PC-3 (cell line): Measurements from ENCODE around the gene DNAJB6. TPM values are rescaled to one million over a fixed set of nuclear protein-coding genes. Genes with fewer than 3 reads are reported as not detected.

Source experiments
- ATAC-seq: fragments of 200-7000 bp; cut with Tn5 transposase; 2 replicates; pipeline ENCODE4 v1.9.1; 2020; ENCODE audit warnings: mild to moderate bottlenecking, moderate library complexity
- BruUV-seq: library from RNA; stranded (reverse); fragments of 400-500 nt; replicated peaks from 2 replicates; lab custom pipeline; 2021; lab: Mats Ljungman, UMichigan
- CTCF ChIA-PET: fragments of 300-600 bp; sonication (Branson Sonifier 250); formaldehyde crosslinking; loops from one replicate; lab custom pipeline; 2022; ENCODE audit warnings: antibody characterized with exemption; lab: Charles Lee
- POLR2A ChIA-PET: fragments of 300-600 bp; sonication (Branson Sonifier 250); formaldehyde crosslinking; loops from one replicate; lab custom pipeline; 2022; ENCODE audit warnings: antibody characterized with exemption; ENCODE audit not compliant: unreplicated experiment; lab: Charles Lee
- DNase-seq: peaks from one replicate; pipeline ENCODE4 v3.0.0-alpha.2; 2015
- H2AFZ ChIP-seq: fragments of 300-600 bp; sonication (generic); 2 replicates; pipeline ENCODE4 v1.6.0; 2016; ENCODE audit warnings: antibody characterized with exemption, low read length
- H3F3A ChIP-seq: fragments of 300-600 bp; sonication (generic); one replicate; pipeline ENCODE4 v1.6.0; 2017; ENCODE audit warnings: antibody characterized with exemption, low read length, control low read depth, mild to moderate bottlenecking; ENCODE audit not compliant: unreplicated experiment
- H3K27ac ChIP-seq: fragments of 300-600 bp; sonication (generic); 2 replicates; pipeline ENCODE4 v1.5.1; 2016; ENCODE audit warnings: mild to moderate bottlenecking, low read length
- H3K27me3 ChIP-seq: fragments of 300-600 bp; sonication (generic); 2 replicates; pipeline ENCODE4 v1.6.1; 2016; ENCODE audit warnings: low read length, mixed read lengths
- H3K36me3 ChIP-seq: fragments of 300-600 bp; sonication (generic); 2 replicates; pipeline ENCODE4 v1.6.1; 2016; ENCODE audit warnings: low read depth, mixed run types, low read length, mixed read lengths
- H3K4me1 ChIP-seq: fragments of 300-600 bp; sonication (generic); 2 replicates; pipeline ENCODE4 v1.5.1; 2016; ENCODE audit warnings: low read length; ENCODE audit not compliant: insufficient read depth
- H3K4me2 ChIP-seq: fragments of 300-600 bp; sonication (generic); 2 replicates; pipeline ENCODE4 v1.6.0; 2016; ENCODE audit warnings: low read length
- H3K4me3 ChIP-seq: fragments of 300-600 bp; sonication (generic); 2 replicates; pipeline ENCODE4 v1.5.1; 2016; ENCODE audit warnings: mild to moderate bottlenecking, low read length, mixed read lengths
- H3K79me2 ChIP-seq: fragments of 300-600 bp; sonication (generic); 2 replicates; pipeline ENCODE4 v1.6.1; 2017; ENCODE audit warnings: low read length, mixed read lengths
- H3K9ac ChIP-seq: fragments of 300-600 bp; sonication (generic); 2 replicates; pipeline ENCODE4 v1.6.0; 2016; ENCODE audit warnings: mild to moderate bottlenecking, low read length
- H3K9me2 ChIP-seq: fragments of 300-600 bp; sonication (generic); replicated peaks from 2 replicates; pipeline ENCODE4 v1.6.1; 2016; ENCODE audit warnings: mixed run types, low read length, mixed read lengths
- H3K9me3 ChIP-seq: fragments of 300-600 bp; sonication (generic); 2 replicates; pipeline ENCODE4 v1.6.1; 2016; ENCODE audit warnings: low read length, mixed read lengths
- H4K20me1 ChIP-seq: fragments of 300-600 bp; sonication (generic); 2 replicates; pipeline ENCODE4 v1.6.1; 2016; ENCODE audit warnings: low read length, mixed read lengths
- EZH2 ChIP-seq: fragments of 300-600 bp; sonication (generic); IDR thresholded peaks from one replicate; pipeline ENCODE4 v1.6.1; 2017; ENCODE audit warnings: antibody characterized with exemption, mild to moderate bottlenecking, low read length; ENCODE audit not compliant: unreplicated experiment
- EZH2phosphoT487 ChIP-seq: fragments of 300-600 bp; sonication (generic); IDR thresholded peaks from 2 replicates; pipeline ENCODE4 v1.6.1; 2018; ENCODE audit warnings: mild to moderate bottlenecking, antibody characterized with exemption, low read length, borderline replicate concordance
- intact Hi-C: fragments of 100-400 bp; cut with micrococcal nuclease; formaldehyde crosslinking; loops from 2 replicates; pipeline ENCODE4 v1.9.0; 2023
- total RNA-seq: library from RNA; depleted of rRNA; stranded (reverse); fragments of >200 nt; gene quantifications from 2 replicates; pipeline ENCODE4 v1.2.3, GENCODE V29; 2014
- TF ChIP-seq, protein P1 (sequence below): fragments of 300-600 bp; sonication (generic); conservative IDR thresholded peaks from 2 replicates; pipeline ENCODE4 v1.5.1; 2017; ENCODE audit warnings: antibody characterized with exemption, low read depth, mild to moderate bottlenecking, low read length

The DNAJB6 gene
- total RNA-seq, 1 experiment from 2014 or later: 151 TPM

DNA sequence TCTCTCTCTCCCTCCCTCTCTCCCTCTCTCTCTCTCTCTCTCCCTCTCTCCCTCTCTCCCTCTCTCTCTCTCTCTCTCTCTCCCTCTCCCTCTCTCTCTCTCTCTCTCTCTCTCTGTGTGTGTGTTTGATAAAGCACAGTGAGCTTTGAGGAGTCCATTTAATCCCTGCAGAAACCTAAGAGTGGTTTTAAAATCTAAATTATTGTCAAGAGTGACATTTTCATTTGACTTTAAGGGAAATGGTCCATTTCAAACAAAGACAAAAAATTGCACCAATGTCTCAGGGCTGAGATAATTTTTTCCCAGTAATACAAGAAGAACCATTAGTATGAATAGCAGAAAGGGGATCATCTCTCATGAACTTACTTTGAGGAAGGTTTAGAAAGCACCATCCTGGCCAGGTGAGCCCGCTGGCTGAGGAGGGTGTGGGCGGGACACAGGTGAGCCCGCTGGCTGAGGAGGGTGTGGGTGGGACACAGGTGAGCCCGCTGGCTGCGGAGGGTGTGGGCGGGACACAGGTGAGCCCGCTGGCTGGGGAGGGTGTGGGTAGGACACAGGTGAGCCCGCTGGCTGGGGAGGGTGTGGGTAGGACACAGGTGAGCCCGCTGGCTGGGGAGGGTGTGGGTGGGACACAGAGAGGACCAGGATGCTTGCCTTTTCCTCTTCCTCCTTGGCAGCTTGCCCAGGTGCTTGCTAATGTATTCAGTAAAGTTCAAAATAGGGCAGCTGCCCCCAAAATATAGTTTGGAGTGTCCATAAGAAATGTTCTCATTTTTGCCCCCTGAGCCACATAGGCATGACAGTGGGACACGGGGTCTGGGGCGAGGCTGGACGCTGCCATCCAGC, 125.0 kb downstream of the DNAJB6 start:
- no peak overlapping the region for H3K4me2 ChIP-seq
- H3K79me2 ChIP-seq: no peaks in the 10 kb centered on the region
- ChIA-PET POLR2A (no interaction called here), CTCF (interaction anchor here (0.6 kb wide), 1 partner anchor 29 kb away, joined by 3 read pairs; no protein-coding TSS in a partner anchor)
- H3K27me3 ChIP-seq: no peaks in the 10 kb centered on the region
- H2AFZ ChIP-seq: no peak overlapping the region
- no peaks in the 10 kb centered on the region for H3K4me1 ChIP-seq
- no TSS peak for BruUV-seq
- H3K36me3 ChIP-seq: no peaks in the 10 kb centered on the region
- H3K4me3 ChIP-seq: no peak overlapping the region
- H3K9me3 ChIP-seq: no peaks in the 10 kb centered on the region
- H3F3A ChIP-seq: no peaks in the 10 kb centered on the region
- H3K9ac ChIP-seq: no peak overlapping the region
- no peaks in the 10 kb centered on the region for H4K20me1 ChIP-seq
- no peaks in the 10 kb centered on the region for H3K9me2 ChIP-seq
- ATAC-seq: no peak; the same call in 1 of the 2 replicates
- DNase-seq: no peak
- TF ChIP-seq, protein P1, sequence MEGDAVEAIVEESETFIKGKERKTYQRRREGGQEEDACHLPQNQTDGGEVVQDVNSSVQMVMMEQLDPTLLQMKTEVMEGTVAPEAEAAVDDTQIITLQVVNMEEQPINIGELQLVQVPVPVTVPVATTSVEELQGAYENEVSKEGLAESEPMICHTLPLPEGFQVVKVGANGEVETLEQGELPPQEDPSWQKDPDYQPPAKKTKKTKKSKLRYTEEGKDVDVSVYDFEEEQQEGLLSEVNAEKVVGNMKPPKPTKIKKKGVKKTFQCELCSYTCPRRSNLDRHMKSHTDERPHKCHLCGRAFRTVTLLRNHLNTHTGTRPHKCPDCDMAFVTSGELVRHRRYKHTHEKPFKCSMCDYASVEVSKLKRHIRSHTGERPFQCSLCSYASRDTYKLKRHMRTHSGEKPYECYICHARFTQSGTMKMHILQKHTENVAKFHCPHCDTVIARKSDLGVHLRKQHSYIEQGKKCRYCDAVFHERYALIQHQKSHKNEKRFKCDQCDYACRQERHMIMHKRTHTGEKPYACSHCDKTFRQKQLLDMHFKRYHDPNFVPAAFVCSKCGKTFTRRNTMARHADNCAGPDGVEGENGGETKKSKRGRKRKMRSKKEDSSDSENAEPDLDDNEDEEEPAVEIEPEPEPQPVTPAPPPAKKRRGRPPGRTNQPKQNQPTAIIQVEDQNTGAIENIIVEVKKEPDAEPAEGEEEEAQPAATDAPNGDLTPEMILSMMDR: no peak
- TF ChIP-seq EZH2: no peak
- TF ChIP-seq EZH2phosphoT487: no peak
- H3K27ac ChIP-seq: no peak overlapping the region
- intact Hi-C loops: no loop called here

- DNase-seq (no peak), ATAC-seq (peak; percentile 22; the same call in 1 of the 2 replicates)
- Histone ChIP-seq H3K27me3 (no peaks in the 10 kb centered on the region), H3K36me3 (no peaks in the 10 kb centered on the region), H3K9me3 (no peaks in the 10 kb centered on the region), H3K9me2 (no peaks in the 10 kb centered on the region), H3K4me2 (no peak overlapping the region), H2AFZ (no peak overlapping the region), H3K9ac (no peak overlapping the region), H3K4me1 (no peaks in the 10 kb centered on the region), H4K20me1 (no peaks in the 10 kb centered on the region), H3F3A (no peaks in the 10 kb centered on the region), H3K4me3 (no peak overlapping the region), H3K27ac (no peak overlapping the region), H3K79me2 (no peaks in the 10 kb centered on the region)
- intact Hi-C loops: no loop called here
- ChIA-PET CTCF (interaction anchor here (0.6 kb wide), 1 partner anchor 30 kb away, joined by 3 read pairs; no protein-coding TSS in a partner anchor), POLR2A (no interaction called here)
- TF ChIP-seq, protein P1: no peak
- no peak for TF ChIP-seq EZH2
- no peak for TF ChIP-seq EZH2phosphoT487
- no TSS peak for BruUV-seq
Measured at GRCh38 chr7:157462419-157462771, 125.6 kb downstream of the DNAJB6 start.

DNA sequence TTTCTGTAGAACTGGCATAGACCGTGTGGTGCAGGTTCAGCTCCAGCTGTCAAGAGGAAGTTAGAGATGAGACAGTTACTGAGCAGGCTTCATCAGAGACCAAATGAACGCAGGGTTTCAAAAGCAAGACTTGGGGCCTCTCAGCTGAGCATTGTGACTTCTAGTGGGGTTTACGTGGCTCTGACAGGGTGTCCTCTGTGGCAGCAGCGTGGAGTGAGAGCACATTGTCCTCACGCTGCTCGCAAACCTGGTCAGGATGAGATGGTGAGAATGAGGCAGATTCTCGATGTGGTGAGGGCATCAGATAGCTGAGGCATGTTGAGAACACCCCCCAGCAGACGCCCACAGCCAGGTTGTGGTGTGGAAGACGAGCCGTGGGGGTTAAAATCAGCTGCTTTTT, 126.0 kb downstream of the DNAJB6 start:
- CTCF ChIA-PET: no interaction called here
- no peaks in the 10 kb centered on the region for H3K4me1 ChIP-seq
- BruUV-seq: no TSS peak
- H3K27ac ChIP-seq: no peak overlapping the region
- intact Hi-C loops: no loop called here
- H3K4me3 ChIP-seq: no peak overlapping the region
- DNase-seq: no peak
- no peak overlapping the region for H2AFZ ChIP-seq
- no peaks in the 10 kb centered on the region for H3K36me3 ChIP-seq
- H3K79me2 ChIP-seq: no peaks in the 10 kb centered on the region
- H4K20me1 ChIP-seq: no peaks in the 10 kb centered on the region
- ATAC-seq: no peak
- H3K4me2 ChIP-seq: no peak overlapping the region
- POLR2A ChIA-PET: no interaction called here
- no peak overlapping the region for H3K9ac ChIP-seq
- TF ChIP-seq, protein P1: no peak
- TF ChIP-seq EZH2phosphoT487: no peak
- no peak for TF ChIP-seq EZH2
- no peaks in the 10 kb centered on the region for H3K9me3 ChIP-seq
- no peaks in the 10 kb centered on the region for H3K27me3 ChIP-seq
- no peaks in the 10 kb centered on the region for H3F3A ChIP-seq
- H3K9me2 ChIP-seq: no peaks in the 10 kb centered on the region
